Upper lobe of left lung (tissue), 6 donors: ENCODE results near the gene SLC6A19. TPM values are rescaled to one million over a fixed set of nuclear protein-coding genes. Genes with fewer than 3 reads are reported as not detected.

Experiments used
- ATAC-seq, 2 donors: fragments of 200-7000 bp; cut with Tn5 transposase; one replicate each; pipeline ENCODE4 v1.9.1; 2022; ENCODE audit warnings: mild to moderate bottlenecking in 2 of 2, moderate library complexity in 2 of 2; ENCODE audit not compliant: low FRiP score in 2 of 2
- DNase-seq, 2 donors: peaks; one replicate each; pipeline ENCODE4 v3.0.0-alpha.2; 2019 to 2020
- H3K27ac ChIP-seq, 4 donors: fragments of 200-600 bp; sonication (generic); one replicate each; pipeline ENCODE4 v1.5.1; 2016 to 2019
- H3K27me3 ChIP-seq, 4 donors: fragments of 200-600 bp; sonication (generic); one replicate each; pipeline ENCODE4 v1.5.1; 2017 to 2019
- H3K36me3 ChIP-seq, 4 donors: fragments of 200-600 bp; sonication (generic); one replicate each; pipeline ENCODE4 v1.5.1; 2016 to 2019
- H3K4me1 ChIP-seq, 4 donors: fragments of 200-600 bp; sonication (generic); one replicate each; pipeline ENCODE4 v1.5.1; 2018 to 2019
- H3K4me3 ChIP-seq, 4 donors: fragments of 200-600 bp; sonication (generic); one replicate each; pipeline ENCODE4 v1.5.1; 2017 to 2019; ENCODE audit warnings: mild to moderate bottlenecking in 2 of 4, moderate library complexity in 1 of 4
- H3K9me3 ChIP-seq, 4 donors: fragments of 200-600 bp; sonication (generic); one replicate each; pipeline ENCODE4 v1.5.1; 2018 to 2019
- EP300 ChIP-seq, 4 donors: sonication (generic); formaldehyde crosslinking; IDR thresholded peaks; one replicate each; pipeline ENCODE4 v1.5.1; 2017; ENCODE audit warnings: antibody characterized with exemption in 4 of 4, control low read depth in 2 of 4
- POLR2A ChIP-seq, 4 donors: fragments of 450-650 bp; IDR thresholded peaks; one replicate each; pipeline ENCODE4 v1.5.1; 2016 to 2017; ENCODE audit warnings: antibody characterized with exemption in 4 of 4, mild to moderate bottlenecking in 2 of 4
- POLR2AphosphoS5 ChIP-seq, 2 donors: sonication (generic); formaldehyde crosslinking; IDR thresholded peaks; one replicate each; pipeline ENCODE4 v1.5.1; 2017; ENCODE audit warnings: antibody characterized with exemption in 2 of 2
- WGBS, 2 donors: methylation state at CpG; one replicate each; pipeline ENCODE4 v1.1.5; 2017 to 2018; 5-methylcytosine and 5-hydroxymethylcytosine counted together
- total RNA-seq, 6 donors: library from RNA; depleted of rRNA in 4 of 6; stranded (reverse); fragments of >200 nt in 4 of 6; gene quantifications; one replicate each; pipeline versions ENCODE4 v1.1.0 to v1.2.1, GENCODE V29; 2016 to 2021
- TF ChIP-seq, protein P1 (sequence below), 6 experiments: fragments of 450-650 bp in 4 of 6; fragments of 200-600 bp in 2 of 6; sonication (generic) in 2 of 6; IDR thresholded peaks; one replicate each; pipeline ENCODE4 v1.5.1; 2016 to 2019; ENCODE audit warnings: antibody characterized with exemption in 6 of 6
- donor health status: DM: no; HTN: no; CAD: no; lungs with moderate emphysema.
- donor health status: DM: no; HTN: yes; CAD: no; lungs with severe emphysema.

The SLC6A19 gene
- total RNA-seq, 6 donors from 2014 or later = 0.03 to 0.06 TPM; not detected in 4

- WGBS, 2 donors = 12 to 27% methylated on average over 18 to 28 of the region's 28 CpGs
- Histone ChIP-seq H3K9me3 (no peaks in the 10 kb centered on the region), H3K36me3 (no peaks in the 10 kb centered on the region), H3K4me3 (no peak overlapping the region), H3K27ac (no peak overlapping the region), H3K4me1 (peaks cover 6 to 22% (median 12%) of the 10 kb centered on the region in 4 donors), H3K27me3 (no peaks in the 10 kb centered on the region)
- TF ChIP-seq POLR2A (IDR thresholded peaks at IDR 0.05) (no peak), EP300 (IDR thresholded peaks at IDR 0.05) (no peak), POLR2AphosphoS5 (IDR thresholded peaks at IDR 0.05) (peak in 1 of 2 donors; percentile 12)
- TF ChIP-seq, protein P1, sequence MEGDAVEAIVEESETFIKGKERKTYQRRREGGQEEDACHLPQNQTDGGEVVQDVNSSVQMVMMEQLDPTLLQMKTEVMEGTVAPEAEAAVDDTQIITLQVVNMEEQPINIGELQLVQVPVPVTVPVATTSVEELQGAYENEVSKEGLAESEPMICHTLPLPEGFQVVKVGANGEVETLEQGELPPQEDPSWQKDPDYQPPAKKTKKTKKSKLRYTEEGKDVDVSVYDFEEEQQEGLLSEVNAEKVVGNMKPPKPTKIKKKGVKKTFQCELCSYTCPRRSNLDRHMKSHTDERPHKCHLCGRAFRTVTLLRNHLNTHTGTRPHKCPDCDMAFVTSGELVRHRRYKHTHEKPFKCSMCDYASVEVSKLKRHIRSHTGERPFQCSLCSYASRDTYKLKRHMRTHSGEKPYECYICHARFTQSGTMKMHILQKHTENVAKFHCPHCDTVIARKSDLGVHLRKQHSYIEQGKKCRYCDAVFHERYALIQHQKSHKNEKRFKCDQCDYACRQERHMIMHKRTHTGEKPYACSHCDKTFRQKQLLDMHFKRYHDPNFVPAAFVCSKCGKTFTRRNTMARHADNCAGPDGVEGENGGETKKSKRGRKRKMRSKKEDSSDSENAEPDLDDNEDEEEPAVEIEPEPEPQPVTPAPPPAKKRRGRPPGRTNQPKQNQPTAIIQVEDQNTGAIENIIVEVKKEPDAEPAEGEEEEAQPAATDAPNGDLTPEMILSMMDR (IDR thresholded peaks at IDR 0.05) = peak; percentile 62 to 80 (median 72)
- ATAC-seq = peak; percentile 62 to 78
- DNase-seq = peak; percentile 72 to 81
These were observed 33.4 kb upstream of the SLC6A19 start for GRCh38 chr5:1167728-1168709.

GRCh38 chr5:1168796-1169195, 32.6 kb upstream of the SLC6A19 start:
- DNase-seq (peak in 1 of 2 donors; percentile 34), ATAC-seq (no peak)
- H3K27me3 ChIP-seq = no peaks in the 10 kb centered on the region
- H3K4me1 ChIP-seq = peaks cover 6 to 25% (median 12%) of the 10 kb centered on the region in 4 donors
- H3K27ac ChIP-seq = no peak overlapping the region
- no peaks in the 10 kb centered on the region for H3K36me3 ChIP-seq
- TF ChIP-seq, protein P1 (IDR thresholded peaks at IDR 0.05) = no peak
- TF ChIP-seq POLR2AphosphoS5 (IDR thresholded peaks at IDR 0.05) = no peak
- TF ChIP-seq EP300 (IDR thresholded peaks at IDR 0.05) = no peak
- TF ChIP-seq POLR2A (IDR thresholded peaks at IDR 0.05) = no peak
- H3K4me3 ChIP-seq = no peak overlapping the region
- H3K9me3 ChIP-seq = no peaks in the 10 kb centered on the region
- WGBS, 2 donors = 84 to 88% methylated on average over 5 to 16 of the region's 16 CpGs

GRCh38 chr5:1169211-1170115, 31.9 kb upstream of the SLC6A19 start:
- TF ChIP-seq POLR2AphosphoS5 (IDR thresholded peaks at IDR 0.05) (no peak), EP300 (IDR thresholded peaks at IDR 0.05) (no peak), POLR2A (IDR thresholded peaks at IDR 0.05) (no peak)
- TF ChIP-seq, protein P1 (IDR thresholded peaks at IDR 0.05) = no peak
- Histone ChIP-seq H3K27ac (no peak overlapping the region), H3K36me3 (no peaks in the 10 kb centered on the region), H3K9me3 (no peaks in the 10 kb centered on the region), H3K4me3 (no peak overlapping the region), H3K27me3 (no peaks in the 10 kb centered on the region), H3K4me1 (peaks cover 6 to 30% (median 12%) of the 10 kb centered on the region in 4 donors)
- WGBS, 2 donors = 93 to 94% methylated on average over 29 to 32 of the region's 33 CpGs
- no peak for ATAC-seq
- DNase-seq = peak in 1 of 2 donors; percentile 68

DNA sequence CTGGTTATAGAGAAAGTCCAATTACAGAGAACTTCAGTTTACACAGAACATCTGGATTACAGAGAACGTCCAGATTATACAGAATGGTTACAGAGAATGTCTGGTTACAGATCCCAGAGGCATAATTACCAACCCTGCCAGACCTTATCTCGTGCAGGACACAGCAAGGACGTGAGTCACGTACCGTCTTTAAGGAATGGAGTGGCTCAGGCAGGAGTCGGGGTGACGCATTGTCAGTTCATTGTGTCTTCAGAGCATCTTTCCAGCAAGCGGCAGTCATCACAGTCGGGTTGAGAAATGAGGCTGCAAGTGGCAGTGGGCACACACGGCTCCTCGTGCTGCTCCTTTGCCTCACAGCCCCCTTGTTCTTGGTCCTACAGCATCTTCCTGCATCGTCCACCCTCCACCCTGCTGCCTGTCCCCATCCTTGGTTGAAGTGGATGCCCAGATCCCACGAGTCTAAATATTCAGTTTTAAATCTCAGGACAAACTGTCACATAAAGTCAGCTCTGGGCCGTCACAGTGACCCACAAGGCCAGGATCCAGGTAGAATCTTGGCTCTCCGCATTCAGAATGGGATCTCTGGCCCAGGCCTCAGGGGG, 30.0 kb upstream of the SLC6A19 start:
- 77 to 80% methylated on average over 15 of the region's 15 CpGs for WGBS, 2 donors

More for the DNA sequence above, 30.0 kb upstream of the SLC6A19 start:
- no peak for ATAC-seq
- DNase-seq = peak in 1 of 2 donors; percentile 1
- peaks cover 6 to 20% (median 11%) of the 10 kb centered on the region in 4 donors for H3K4me1 ChIP-seq
- TF ChIP-seq, protein P1 (IDR thresholded peaks at IDR 0.05) = no peak
- TF ChIP-seq POLR2A (IDR thresholded peaks at IDR 0.05) (no peak), POLR2AphosphoS5 (IDR thresholded peaks at IDR 0.05) (no peak), EP300 (IDR thresholded peaks at IDR 0.05) (no peak)
- no peak overlapping the region for H3K4me3 ChIP-seq
- H3K36me3 ChIP-seq = no peaks in the 10 kb centered on the region
- H3K27me3 ChIP-seq = no peaks in the 10 kb centered on the region
- no peaks in the 10 kb centered on the region for H3K9me3 ChIP-seq
- no peak overlapping the region for H3K27ac ChIP-seq
